Measurements from ENCODE around the gene NDE1.

- TF ChIP-seq CTCF (optimal IDR thresholded peaks at IDR 0.05 in 1 of 3, IDR thresholded peaks at IDR 0.05 in 1 of 3, conservative IDR thresholded peaks at IDR 0.05 in 1 of 3; ENCODE audit: extremely low read depth in 1 of 3, insufficient read depth in 2 of 3, low read length in 3 of 3) (no peak), EZH2 (IDR thresholded peaks at IDR 0.05; ENCODE audit: low read length) (no peak)
Observed at GRCh38 chr16:15613676-15614075, 36.4 kb upstream of the NDE1 start.

Measured in keratinocyte (primary cell).